Left lung (tissue), 10 donors: ENCODE measurements around the gene CTIF. TPM values are rescaled to one million over a fixed set of nuclear protein-coding genes. Genes with fewer than 3 reads are reported as not detected.

ENCODE experiments used
- ATAC-seq: fragments of 200-7000 bp; cut with Tn5 transposase; one replicate; pipeline ENCODE4 v1.9.1; 2020; ENCODE audit warnings: moderate library complexity
- DNase-seq, 4 donors: peaks; one replicate each; pipeline ENCODE4 v3.0.0-alpha.2; 2013 to 2020
- H3K27ac ChIP-seq, 2 donors: fragments of 200-600 bp; sonication (generic) in 1 of 2; one replicate each; pipeline versions ENCODE4 v1.5.0 to v1.8.0; 2020 to 2021
- H3K27me3 ChIP-seq, 2 donors: fragments of 200-600 bp; sonication (generic) in 1 of 2; one replicate each; pipeline versions ENCODE4 v1.5.0 to v1.8.0; 2020 to 2021
- H3K36me3 ChIP-seq, 2 donors: fragments of 200-600 bp; sonication (generic) in 1 of 2; one replicate each; pipeline versions ENCODE4 v1.5.0 to v1.8.0; 2020 to 2021
- H3K4me1 ChIP-seq, 2 donors: fragments of 200-600 bp; one replicate each; pipeline ENCODE4 v1.8.0; 2021
- H3K4me3 ChIP-seq, 2 donors: fragments of 200-600 bp; sonication (generic) in 1 of 2; one replicate each; pipeline versions ENCODE4 v1.5.0 to v1.8.0; 2020 to 2021; ENCODE audit warnings: mild to moderate bottlenecking in 1 of 2
- H3K9me3 ChIP-seq, 2 donors: fragments of 200-600 bp; sonication (generic) in 1 of 2; one replicate each; pipeline versions ENCODE4 v1.5.0 to v1.8.0; 2020 to 2021
- intact Hi-C, 2 donors: fragments of 100-400 bp; cut with DNase I; formaldehyde crosslinking; loops; one replicate each; pipeline versions ENCODE4 v1.11.2 to v1.14.2; 2022
- polyA plus RNA-seq, 6 donors: library from polyadenylated mRNA; unstranded; fragments of 120-200 nt; gene quantifications; one replicate each; pipeline ENCODE4 v1.2.1, GENCODE V29; 2013; ENCODE audit not compliant: insufficient read length in 6 of 6
- total RNA-seq, 2 donors: library from RNA; stranded (reverse); fragmentation: NEBNext Ultra II Directional; extraction: Animal tissue kit (Norgen Biotek cat#: 25700); gene quantifications; one replicate each; pipeline ENCODE4 v1.2.1, GENCODE V29; 2021
- TF ChIP-seq, protein P1 (sequence below), 2 donors: fragments of 200-600 bp; sonication (generic) in 1 of 2; IDR thresholded peaks; one replicate each; pipeline versions ENCODE4 v1.5.0 to v1.8.0; 2021; ENCODE audit warnings: antibody characterized with exemption in 2 of 2
- donor health status: DM: no; HTN: yes; CAD: no.
- donor health status: DM: no; HTN: no; CAD: no.

CTIF gene
- total and polyA plus RNA-seq, 8 donors: 24.9 to 46.1 (median 34.9) TPM

DNA sequence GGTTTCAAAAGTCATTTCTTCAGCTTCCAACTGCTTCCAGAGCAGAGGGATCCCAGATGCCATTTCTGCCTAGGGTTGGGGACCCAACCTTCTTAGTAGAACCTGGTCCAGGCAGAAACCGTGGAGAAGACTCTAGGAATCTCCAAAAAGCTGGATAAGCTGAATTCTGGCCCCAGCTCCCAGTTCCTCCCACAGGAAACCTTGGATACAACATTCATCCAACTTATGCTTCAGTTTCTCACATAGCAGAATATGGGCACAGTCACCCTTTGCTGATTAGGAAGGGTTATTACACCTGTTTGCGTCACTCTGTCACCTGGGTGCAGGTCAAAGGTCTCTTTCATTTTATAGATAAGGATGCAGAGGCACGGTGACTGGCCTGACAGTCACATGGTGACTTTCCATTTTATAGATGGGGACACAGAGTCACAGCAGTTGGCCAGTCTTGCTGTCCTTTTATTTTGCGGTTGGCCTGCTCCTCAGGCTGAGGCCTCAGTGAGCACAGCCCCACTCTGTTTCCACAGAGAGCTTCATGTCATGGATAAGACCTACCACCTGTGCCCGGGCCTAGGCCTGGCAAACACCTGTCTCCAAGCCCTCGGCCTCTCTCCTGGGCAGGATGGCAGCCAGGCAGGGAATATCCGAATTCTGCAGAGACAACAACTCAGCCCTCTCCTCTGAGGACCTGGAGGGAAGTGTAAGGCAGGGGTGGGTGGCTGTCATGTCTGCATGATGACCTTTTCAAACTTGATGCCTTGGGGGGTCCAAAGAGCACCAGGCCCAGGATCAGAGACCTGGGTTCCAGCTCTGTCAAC lies 263.1 kb downstream of the CTIF start:
- H3K9me3 ChIP-seq: no peaks in the 10 kb centered on the region
- H3K4me1 ChIP-seq: peaks cover 0 to 3% of the 10 kb centered on the region in 2 donors
- no peak overlapping the region for H3K27ac ChIP-seq
- TF ChIP-seq, protein P1, sequence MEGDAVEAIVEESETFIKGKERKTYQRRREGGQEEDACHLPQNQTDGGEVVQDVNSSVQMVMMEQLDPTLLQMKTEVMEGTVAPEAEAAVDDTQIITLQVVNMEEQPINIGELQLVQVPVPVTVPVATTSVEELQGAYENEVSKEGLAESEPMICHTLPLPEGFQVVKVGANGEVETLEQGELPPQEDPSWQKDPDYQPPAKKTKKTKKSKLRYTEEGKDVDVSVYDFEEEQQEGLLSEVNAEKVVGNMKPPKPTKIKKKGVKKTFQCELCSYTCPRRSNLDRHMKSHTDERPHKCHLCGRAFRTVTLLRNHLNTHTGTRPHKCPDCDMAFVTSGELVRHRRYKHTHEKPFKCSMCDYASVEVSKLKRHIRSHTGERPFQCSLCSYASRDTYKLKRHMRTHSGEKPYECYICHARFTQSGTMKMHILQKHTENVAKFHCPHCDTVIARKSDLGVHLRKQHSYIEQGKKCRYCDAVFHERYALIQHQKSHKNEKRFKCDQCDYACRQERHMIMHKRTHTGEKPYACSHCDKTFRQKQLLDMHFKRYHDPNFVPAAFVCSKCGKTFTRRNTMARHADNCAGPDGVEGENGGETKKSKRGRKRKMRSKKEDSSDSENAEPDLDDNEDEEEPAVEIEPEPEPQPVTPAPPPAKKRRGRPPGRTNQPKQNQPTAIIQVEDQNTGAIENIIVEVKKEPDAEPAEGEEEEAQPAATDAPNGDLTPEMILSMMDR (IDR thresholded peaks at IDR 0.05): no peak
- H3K4me3 ChIP-seq: no peak overlapping the region
- H3K36me3 ChIP-seq: no peaks in the 10 kb centered on the region
- DNase-seq (peak in 1 of 4 donors; percentile 28), ATAC-seq (no peak)
- no peaks in the 10 kb centered on the region for H3K27me3 ChIP-seq
- intact Hi-C loops: no loop called here

DNA sequence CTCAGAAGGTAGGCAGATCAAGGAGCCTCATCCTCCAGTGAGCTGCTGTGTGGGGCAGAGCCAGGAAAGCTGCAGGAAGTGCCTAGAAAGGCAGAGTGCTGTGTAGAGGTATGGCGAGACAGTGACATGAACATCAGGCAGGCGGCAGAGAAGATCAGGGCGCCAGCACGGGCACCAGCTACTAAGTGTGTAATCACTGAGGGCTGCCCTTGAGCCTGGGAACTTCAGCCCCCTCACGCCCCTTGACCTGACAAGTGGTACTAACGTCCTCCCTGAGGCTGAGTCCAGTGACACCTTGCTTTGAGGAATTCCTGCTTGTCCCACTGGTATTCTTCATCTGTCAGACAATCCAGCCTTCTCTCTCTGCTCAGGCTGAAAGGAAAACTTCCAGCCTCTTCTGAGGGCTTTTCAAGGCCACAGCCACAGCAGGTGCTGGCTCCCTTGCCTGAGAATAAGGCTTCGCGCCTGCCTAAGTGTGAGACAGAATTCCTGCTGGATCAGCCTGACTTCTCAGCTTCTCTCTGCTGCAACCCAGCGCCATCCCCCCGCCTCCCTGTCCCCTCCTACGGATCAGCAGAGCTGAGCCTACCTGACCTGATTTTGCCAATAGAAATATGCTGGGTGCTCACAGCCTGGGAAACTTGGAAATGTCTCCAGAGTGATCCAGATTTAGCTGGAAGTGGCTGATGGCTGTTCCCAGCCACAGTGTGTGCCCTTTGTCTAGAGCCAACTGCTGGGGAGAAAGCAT lies 263.9 kb downstream of the CTIF start:
- ATAC-seq (no peak), DNase-seq (peak in 1 of 4 donors; percentile 19)
- intact Hi-C loops: no loop called here
- no peak overlapping the region for H3K4me3 ChIP-seq
- H3K36me3 ChIP-seq: no peaks in the 10 kb centered on the region
- H3K9me3 ChIP-seq: no peaks in the 10 kb centered on the region
- TF ChIP-seq, protein P1 (IDR thresholded peaks at IDR 0.05): no peak
- no peaks in the 10 kb centered on the region for H3K27me3 ChIP-seq
- H3K27ac ChIP-seq: no peak overlapping the region
- H3K4me1 ChIP-seq: peaks cover 0 to 7% of the 10 kb centered on the region in 2 donors

- H3K4me1 ChIP-seq: peaks cover 0 to 7% of the 10 kb centered on the region in 2 donors
- intact Hi-C loops: no loop called here
- H3K27me3 ChIP-seq: no peaks in the 10 kb centered on the region
- no peak for DNase-seq
- H3K36me3 ChIP-seq: no peaks in the 10 kb centered on the region
- H3K9me3 ChIP-seq: no peaks in the 10 kb centered on the region
- H3K27ac ChIP-seq: no peak overlapping the region
- H3K4me3 ChIP-seq: no peak overlapping the region
- TF ChIP-seq, protein P1 (IDR thresholded peaks at IDR 0.05): no peak
- ATAC-seq: no peak
Observed at GRCh38 chr18:48803518-48803917, 264.7 kb downstream of the CTIF start.

GRCh38 chr18:48803951-48804855 lies 265.4 kb downstream of the CTIF start:
- intact Hi-C loops: no loop called here
- H3K9me3 ChIP-seq: no peaks in the 10 kb centered on the region
- H3K4me3 ChIP-seq: no peak overlapping the region
- H3K27ac ChIP-seq: no peak overlapping the region
- ATAC-seq (no peak), DNase-seq (peak in 1 of 4 donors; percentile 21)
- peaks cover 0 to 7% of the 10 kb centered on the region in 2 donors for H3K4me1 ChIP-seq
- no peaks in the 10 kb centered on the region for H3K36me3 ChIP-seq
- TF ChIP-seq, protein P1 (IDR thresholded peaks at IDR 0.05): no peak
- H3K27me3 ChIP-seq: no peaks in the 10 kb centered on the region
